Naive thymus-derived CD4-positive, alpha-beta T cell (primary cell): Measurements from ENCODE around the gene PLAC8L1. TPM values are rescaled to one million over a fixed set of nuclear protein-coding genes. Genes with fewer than 3 reads are reported as not detected.

ENCODE experiments used
- ATAC-seq: fragments of 150-1000 bp; cut with Tn5 transposase; 2 replicates; pipeline ENCODE4 v1.10.0; 2021; ENCODE audit warnings: mild to moderate bottlenecking, moderate library complexity
- CTCF ChIA-PET: fragments of 350-600 bp; sonication (Branson Sonifier 250); formaldehyde crosslinking; loops from one replicate; lab custom pipeline; 2021; ENCODE audit warnings: antibody characterized with exemption; lab: Charles Lee
- POLR2A ChIA-PET: fragments of 350-600 bp; sonication (Branson Sonifier 250); formaldehyde crosslinking; loops from one replicate; lab custom pipeline; 2021; ENCODE audit warnings: antibody characterized with exemption, inconsistent platforms; lab: Charles Lee
- DNase-seq, 9 donors: peaks; one replicate each; pipeline versions ENCODE4 v3.0.0 to v3.0.0-alpha.2; 2020 to 2022; ENCODE audit warnings: mixed read lengths in 1 of 9
- H3K27ac ChIP-seq: one replicate; pipeline ENCODE4 v1.7.0; 2013; ENCODE audit warnings: mild to moderate bottlenecking, low read depth, low read length, moderate library complexity
- H3K27me3 ChIP-seq, 2 donors: one replicate each; pipeline ENCODE4 v1.7.0; 2013; ENCODE audit warnings: low read length in 2 of 2, mild to moderate bottlenecking in 2 of 2, moderate library complexity in 2 of 2; ENCODE audit not compliant: control insufficient read depth in 2 of 2, insufficient read depth in 2 of 2
- H3K36me3 ChIP-seq, 3 experiments: 1 replicate in 2 of 3; 2 replicates in 1 of 3; pipeline ENCODE4 v1.7.0; 2013; ENCODE audit warnings: low read length in 3 of 3, mild to moderate bottlenecking in 3 of 3, moderate library complexity in 1 of 3; ENCODE audit not compliant: insufficient read depth in 3 of 3, control insufficient read depth in 2 of 3
- H3K4me1 ChIP-seq, 2 donors: one replicate each; pipeline ENCODE4 v1.7.0; 2013; ENCODE audit warnings: low read length in 2 of 2, mild to moderate bottlenecking in 2 of 2, moderate library complexity in 1 of 2; ENCODE audit not compliant: control insufficient read depth in 2 of 2, insufficient read depth in 2 of 2
- H3K4me3 ChIP-seq: 2 replicates; pipeline ENCODE4 v1.7.0; 2013; ENCODE audit warnings: mild to moderate bottlenecking, low read length
- H3K9me3 ChIP-seq, 3 experiments: 1 replicate in 2 of 3; 2 replicates in 1 of 3; pipeline ENCODE4 v1.7.0; 2013; ENCODE audit warnings: low read length in 3 of 3; ENCODE audit not compliant: control insufficient read depth in 2 of 3
- H3K27ac Mint-ChIP-seq, 9 donors: one replicate each; pipeline ENCODE4 v1.8.0; 2020 to 2022; ENCODE audit warnings: mixed read lengths in 9 of 9, mild to moderate bottlenecking in 8 of 9, moderate library complexity in 5 of 9, inconsistent platforms in 2 of 9
- H3K27me3 Mint-ChIP-seq, 5 donors: one replicate each; pipeline ENCODE4 v1.8.0; 2021 to 2022; ENCODE audit warnings: mixed read lengths in 5 of 5, mild to moderate bottlenecking in 1 of 5
- H3K36me3 Mint-ChIP-seq, 5 donors: one replicate each; pipeline ENCODE4 v1.8.0; 2020 to 2022; ENCODE audit warnings: mixed read lengths in 5 of 5, mild to moderate bottlenecking in 3 of 5, inconsistent platforms in 1 of 5
- H3K4me1 Mint-ChIP-seq, 7 donors: one replicate each; pipeline ENCODE4 v1.8.0; 2020 to 2022; ENCODE audit warnings: mixed read lengths in 7 of 7, mild to moderate bottlenecking in 3 of 7, inconsistent platforms in 1 of 7
- H3K4me3 Mint-ChIP-seq, 10 donors: one replicate each; pipeline ENCODE4 v1.8.0; 2020 to 2022; ENCODE audit warnings: mild to moderate bottlenecking in 10 of 10, mixed read lengths in 10 of 10, moderate library complexity in 6 of 10, inconsistent platforms in 2 of 10
- H3K9me3 Mint-ChIP-seq, 11 donors: one replicate each; pipeline ENCODE4 v1.8.0; 2020 to 2022; ENCODE audit warnings: mixed read lengths in 11 of 11, mild to moderate bottlenecking in 4 of 11, inconsistent platforms in 1 of 11, moderate library complexity in 1 of 11
- intact Hi-C, 2 donors: fragments of 100-400 bp; cut with micrococcal nuclease; formaldehyde crosslinking; loops; one replicate each; pipeline ENCODE4 v1.15.1; 2023
- polyA plus RNA-seq, 2 donors: library from polyadenylated mRNA; unstranded; fragments of 300-500 nt; fragmentation: Illumina TruSeq; gene quantifications; one replicate each; pipeline ENCODE4 v1.2.3, GENCODE V29; 2021
- total RNA-seq, 6 experiments: library from RNA in 5 of 6; stranded (reverse) in 5 of 6; gene quantifications; 1 replicate in 5 of 6; 2 replicates in 1 of 6; pipeline ENCODE4 v1.2.3 and lab custom pipeline; 2021 to 2026

Gene PLAC8L1
- total and polyA plus RNA-seq, 7 experiments from 2014 or later: 0.63 to 1.5 (median 1.00) TPM; not detected in 2

DNA sequence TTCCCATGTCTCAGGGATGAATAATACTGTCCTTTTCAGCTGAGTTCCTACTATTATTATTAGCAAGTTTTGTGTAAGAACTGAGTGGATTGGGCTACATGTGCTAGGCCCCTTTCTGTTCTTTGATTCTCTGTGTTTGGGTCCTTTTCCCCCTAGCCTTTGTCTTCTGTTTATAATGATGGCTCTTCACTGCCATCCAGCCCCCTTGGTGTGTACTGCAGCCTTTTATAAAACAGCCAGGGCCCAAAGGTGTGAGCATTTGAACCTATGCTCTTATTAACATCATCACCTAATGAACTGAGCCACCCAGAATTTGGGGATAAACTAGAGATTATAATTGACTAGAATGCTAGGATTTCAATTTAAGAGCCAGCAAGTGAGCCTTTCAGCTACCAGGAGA, 52.6 kb downstream of the PLAC8L1 start:
- peaks cover 17 to 48% (median 30%) of the 10 kb centered on the region in 5 donors for H3K27me3 Mint-ChIP-seq
- no peaks in the 10 kb centered on the region for H3K4me1 Mint-ChIP-seq
- no peak overlapping the region for H3K27ac ChIP-seq
- ATAC-seq (no peak), DNase-seq (no peak)
- H3K36me3 Mint-ChIP-seq: no peaks in the 10 kb centered on the region
- H3K36me3 ChIP-seq: no peaks in the 10 kb centered on the region
- H3K27me3 ChIP-seq: no peaks in the 10 kb centered on the region
- H3K9me3 ChIP-seq: no peaks in the 10 kb centered on the region
- no peaks in the 10 kb centered on the region for H3K4me1 ChIP-seq
- CTCF ChIA-PET: no interaction called here
- POLR2A ChIA-PET: no interaction called here
- H3K9me3 Mint-ChIP-seq: peaks cover 0 to 3% (median 0%) of the 10 kb centered on the region in 11 donors
- intact Hi-C loops: no loop called here
- H3K4me3 ChIP-seq: no peak overlapping the region
- no peak overlapping the region for H3K4me3 Mint-ChIP-seq
- no peak overlapping the region for H3K27ac Mint-ChIP-seq

DNA sequence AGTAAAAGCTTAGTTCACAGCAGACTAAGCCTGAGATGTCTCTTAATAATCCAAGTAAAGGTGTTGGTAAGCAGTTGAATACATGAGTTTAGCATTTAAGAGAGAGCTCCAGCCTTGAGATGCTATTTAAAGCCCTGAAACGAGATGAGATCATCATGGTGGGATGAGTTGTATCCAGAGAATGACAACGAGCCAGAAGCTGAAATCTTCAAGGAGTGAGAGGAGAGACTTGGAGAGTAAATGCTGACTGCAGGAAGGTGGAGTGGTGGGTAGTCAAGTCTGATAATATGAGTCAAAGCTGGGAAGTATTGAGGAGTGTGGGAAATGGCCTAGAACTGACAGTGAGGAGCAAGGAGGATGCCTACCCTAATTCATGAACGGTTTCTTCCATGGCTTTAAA, 53.7 kb downstream of the PLAC8L1 start:
- Histone ChIP-seq H3K27me3 (no peaks in the 10 kb centered on the region), H3K9me3 (no peaks in the 10 kb centered on the region), H3K4me3 (no peak overlapping the region), H3K36me3 (no peaks in the 10 kb centered on the region), H3K27ac (no peak overlapping the region), H3K4me1 (no peaks in the 10 kb centered on the region)
- intact Hi-C loops: no loop called here
- H3K36me3 Mint-ChIP-seq: no peaks in the 10 kb centered on the region
- ChIA-PET POLR2A (no interaction called here), CTCF (no interaction called here)
- no peaks in the 10 kb centered on the region for H3K4me1 Mint-ChIP-seq
- H3K9me3 Mint-ChIP-seq: peaks cover 0 to 3% (median 0%) of the 10 kb centered on the region in 11 donors
- H3K27ac Mint-ChIP-seq: no peak overlapping the region
- ATAC-seq (no peak), DNase-seq (no peak)
- peaks cover 17 to 46% (median 30%) of the 10 kb centered on the region in 5 donors for H3K27me3 Mint-ChIP-seq
- H3K4me3 Mint-ChIP-seq: no peak overlapping the region

- POLR2A ChIA-PET: no interaction called here
- intact Hi-C loops: no loop called here
- Histone ChIP-seq H3K27me3 (no peaks in the 10 kb centered on the region), H3K4me3 (no peak overlapping the region), H3K36me3 (no peaks in the 10 kb centered on the region), H3K9me3 (no peaks in the 10 kb centered on the region), H3K27ac (no peak overlapping the region), H3K4me1 (no peaks in the 10 kb centered on the region)
- no peak overlapping the region for H3K4me3 Mint-ChIP-seq
- H3K4me1 Mint-ChIP-seq: no peaks in the 10 kb centered on the region
- ATAC-seq: no peak
- peaks cover 18 to 34% (median 30%) of the 10 kb centered on the region in 5 donors for H3K27me3 Mint-ChIP-seq
- DNase-seq: no peak
- H3K27ac Mint-ChIP-seq: no peak overlapping the region
- no peaks in the 10 kb centered on the region for H3K36me3 Mint-ChIP-seq
- H3K9me3 Mint-ChIP-seq: peaks cover 0 to 6% (median 0%) of the 10 kb centered on the region in 11 donors
- CTCF ChIA-PET: interaction anchor here (0.8 kb wide), 1 partner anchor 240 kb away, joined by 3 read pairs; no protein-coding TSS in a partner anchor
These were observed 55.3 kb downstream of the PLAC8L1 start for GRCh38 chr5:146050086-146050485.

DNA sequence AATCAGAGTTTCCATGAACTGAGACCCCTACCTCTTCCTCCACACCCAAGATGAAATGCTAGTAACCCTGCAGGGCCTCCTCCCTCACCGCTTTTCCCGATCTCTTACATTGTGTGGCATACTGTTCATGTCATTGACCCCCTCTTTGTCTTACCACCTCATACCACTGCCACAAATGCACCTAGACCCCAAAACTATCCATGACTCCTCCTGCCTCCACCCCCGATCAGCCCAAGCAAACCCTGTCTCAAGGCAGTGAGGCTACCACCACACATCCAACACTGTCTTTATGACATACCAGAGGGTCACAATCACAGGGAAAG, 55.7 kb downstream of the PLAC8L1 start:
- Mint-ChIP-seq H3K27ac (no peak overlapping the region), H3K36me3 (no peaks in the 10 kb centered on the region), H3K27me3 (peaks cover 15 to 34% (median 30%) of the 10 kb centered on the region in 5 donors), H3K9me3 (peaks cover 0 to 6% (median 0%) of the 10 kb centered on the region in 11 donors), H3K4me1 (no peaks in the 10 kb centered on the region), H3K4me3 (no peak overlapping the region)
- H3K4me1 ChIP-seq: no peaks in the 10 kb centered on the region
- no peaks in the 10 kb centered on the region for H3K27me3 ChIP-seq
- ChIA-PET CTCF (no interaction called here), POLR2A (no interaction called here)
- H3K4me3 ChIP-seq: no peak overlapping the region
- ATAC-seq (no peak), DNase-seq (no peak)
- no peaks in the 10 kb centered on the region for H3K36me3 ChIP-seq
- no peak overlapping the region for H3K27ac ChIP-seq
- H3K9me3 ChIP-seq: no peaks in the 10 kb centered on the region
- intact Hi-C loops: no loop called here

GRCh38 chr5:146048994-146049703, 56.2 kb downstream of the PLAC8L1 start:
- POLR2A ChIA-PET: no interaction called here
- ATAC-seq (no peak), DNase-seq (no peak)
- Histone ChIP-seq H3K36me3 (no peaks in the 10 kb centered on the region), H3K27me3 (no peaks in the 10 kb centered on the region), H3K4me3 (no peak overlapping the region), H3K9me3 (no peaks in the 10 kb centered on the region), H3K27ac (no peak overlapping the region), H3K4me1 (no peaks in the 10 kb centered on the region)
- CTCF ChIA-PET: no interaction called here
- Mint-ChIP-seq H3K9me3 (peaks cover 0 to 6% (median 0%) of the 10 kb centered on the region in 11 donors), H3K27me3 (peaks cover 12 to 34% (median 30%) of the 10 kb centered on the region in 5 donors), H3K36me3 (no peaks in the 10 kb centered on the region), H3K4me3 (no peak overlapping the region), H3K27ac (peak overlapping the region in 1 of 9 donors; percentile 59), H3K4me1 (no peaks in the 10 kb centered on the region)
- intact Hi-C loops: no loop called here

GRCh38 chr5:146047396-146047795, 58.0 kb downstream of the PLAC8L1 start:
- ATAC-seq: no peak
- H3K27me3 Mint-ChIP-seq: peaks cover 10 to 34% (median 26%) of the 10 kb centered on the region in 5 donors
- no peaks in the 10 kb centered on the region for H3K27me3 ChIP-seq
- H3K9me3 ChIP-seq: no peaks in the 10 kb centered on the region
- no peak overlapping the region for H3K27ac ChIP-seq
- no peak overlapping the region for H3K27ac Mint-ChIP-seq
- CTCF ChIA-PET: no interaction called here
- H3K36me3 Mint-ChIP-seq: no peaks in the 10 kb centered on the region
- no peak overlapping the region for H3K4me3 Mint-ChIP-seq
- POLR2A ChIA-PET: interaction anchor here (0.6 kb wide), 1 partner anchor 9 kb away, joined by 3 read pairs; no protein-coding TSS in a partner anchor
- DNase-seq: no peak
- intact Hi-C loops: no loop called here
- no peak overlapping the region for H3K4me3 ChIP-seq
- H3K4me1 Mint-ChIP-seq: no peaks in the 10 kb centered on the region
- H3K9me3 Mint-ChIP-seq: peaks cover 0 to 6% (median 0%) of the 10 kb centered on the region in 11 donors
- no peaks in the 10 kb centered on the region for H3K36me3 ChIP-seq
- H3K4me1 ChIP-seq: no peaks in the 10 kb centered on the region

GRCh38 chr5:146043722-146044121, 61.7 kb downstream of the PLAC8L1 start:
- peaks cover 0 to 2% (median 0%) of the 10 kb centered on the region in 7 donors for H3K4me1 Mint-ChIP-seq
- CTCF ChIA-PET: no interaction called here
- Histone ChIP-seq H3K27me3 (no peaks in the 10 kb centered on the region), H3K4me1 (no peaks in the 10 kb centered on the region), H3K36me3 (no peaks in the 10 kb centered on the region), H3K9me3 (no peaks in the 10 kb centered on the region), H3K27ac (no peak overlapping the region), H3K4me3 (no peak overlapping the region)
- H3K36me3 Mint-ChIP-seq: no peaks in the 10 kb centered on the region
- H3K4me3 Mint-ChIP-seq: no peak overlapping the region
- POLR2A ChIA-PET: no interaction called here
- peaks cover 0 to 6% (median 0%) of the 10 kb centered on the region in 11 donors for H3K9me3 Mint-ChIP-seq
- no peak overlapping the region for H3K27ac Mint-ChIP-seq
- intact Hi-C loops: no loop called here
- DNase-seq (no peak), ATAC-seq (no peak)
- H3K27me3 Mint-ChIP-seq: peaks cover 5 to 13% (median 10%) of the 10 kb centered on the region in 5 donors
